Pulmonary artery endothelial cell (primary cell): ENCODE measurements around the gene MBD3L2B. TPM values are rescaled to one million over a fixed set of nuclear protein-coding genes. Genes with fewer than 3 reads are reported as not detected.
"Not testable (repeated sequence)": the region's sequence is repeated elsewhere in the genome, so short reads cannot be mapped to it uniquely, and the experiment has no call there.

Source experiments
- DNase-seq: peaks from one replicate; pipeline ENCODE4 v3.0.0-alpha.2; 2011; ENCODE audit warnings: low read depth, low spot score
- total RNA-seq: library from RNA; depleted of rRNA; stranded (reverse); fragments of >200 nt; gene quantifications from 2 replicates; pipeline ENCODE4 v1.2.3, GENCODE V29; 2014

MBD3L2B gene
- total RNA-seq = not detected in 2 replicates

GRCh38 chr19:7021331-7021730, at the start of gene MBD3L2B:
TSS of gene MBD3L2B (minus strand) at chr19:7021431. CDS start at chr19:7021397, 34 bp downstream.
- not testable (repeated sequence) for DNase-seq

DNA sequence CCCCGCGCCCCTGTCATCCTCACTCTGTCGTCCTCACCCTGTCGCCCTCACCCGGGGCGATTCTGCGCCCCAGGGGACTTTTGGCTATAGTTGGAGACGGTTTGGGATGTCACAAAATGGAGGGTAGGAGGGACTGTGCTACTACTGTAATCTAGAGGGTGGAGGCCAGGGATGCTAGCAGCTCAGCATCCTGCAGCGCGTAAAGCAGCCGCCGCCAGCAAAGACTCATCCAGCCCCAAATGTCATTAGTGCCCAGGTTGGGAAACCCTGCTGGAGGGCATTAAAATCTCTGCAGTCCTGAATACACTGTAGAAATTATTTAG, 48.6 kb upstream of the MBD3L2B start:
- DNase-seq = no peak

DNA sequence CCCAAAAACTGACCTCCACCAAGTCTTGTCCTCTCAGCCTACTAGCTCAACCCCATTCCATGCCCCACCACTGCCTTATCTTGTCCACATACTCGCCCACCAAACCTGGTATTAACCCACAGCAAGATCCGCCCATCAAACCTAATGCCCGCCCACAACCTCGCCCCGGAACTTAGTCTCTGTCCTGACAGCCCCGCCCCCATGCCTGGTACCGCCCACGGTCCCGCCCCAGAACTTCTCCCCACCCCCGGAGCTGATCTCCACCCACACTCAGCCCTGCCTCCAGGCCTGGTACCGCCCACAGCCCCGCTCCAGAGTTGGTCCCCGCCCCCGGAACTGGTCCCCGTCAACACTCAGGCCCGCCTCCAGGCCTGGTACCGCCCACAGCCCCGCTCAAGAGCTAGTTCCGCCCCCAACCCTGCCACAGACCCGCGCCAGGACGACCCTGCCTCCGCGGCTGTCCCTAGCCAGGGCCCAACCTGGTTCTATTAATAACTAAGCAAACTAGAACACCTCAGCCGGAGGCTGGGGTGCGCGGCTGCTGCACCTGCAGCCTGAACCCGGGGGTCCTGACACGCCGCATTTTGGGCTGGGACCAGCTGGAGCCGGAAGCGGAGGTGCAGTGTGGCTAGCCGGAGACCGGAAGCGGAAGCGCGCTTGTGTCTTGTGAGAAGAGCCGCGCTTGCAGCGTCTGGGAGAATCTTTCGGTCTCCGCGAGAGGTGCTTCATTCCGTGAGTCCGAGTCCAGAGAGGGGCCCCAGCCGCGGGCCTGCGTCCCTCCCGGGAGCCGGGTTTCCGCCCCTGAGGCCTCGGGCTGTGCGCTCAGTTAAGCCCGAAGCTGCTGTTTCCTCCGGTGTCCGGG, 48.0 kb upstream of the MBD3L2B start, which contains the start of gene ZNF557:
TSS of gene ZNF557 (plus strand) at position 662 of the 862 bp plus-strand sequence. CDS start 5,372 bp downstream, outside the sequence.
- DNase-seq = peak; percentile 87

DNA sequence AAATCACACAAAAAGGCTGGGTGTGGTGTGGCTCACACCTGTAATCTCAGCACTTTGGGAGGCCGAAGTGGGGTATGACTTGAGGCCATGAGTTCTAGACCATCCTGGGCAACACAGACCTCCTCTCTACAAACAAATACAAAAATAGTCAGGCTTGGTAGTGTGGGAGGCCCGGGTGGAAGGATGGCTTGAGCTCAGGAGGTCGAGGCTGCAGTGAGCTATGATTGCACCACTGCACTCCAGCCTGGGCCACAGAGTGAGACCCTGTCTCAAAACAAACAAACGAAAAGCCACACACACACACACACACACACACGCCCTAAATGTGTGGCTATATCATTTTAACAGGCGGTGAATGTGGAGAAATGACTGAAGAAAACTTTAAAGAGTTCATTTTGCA, 47.4 kb upstream of the MBD3L2B start:
- DNase-seq = no peak

DNA sequence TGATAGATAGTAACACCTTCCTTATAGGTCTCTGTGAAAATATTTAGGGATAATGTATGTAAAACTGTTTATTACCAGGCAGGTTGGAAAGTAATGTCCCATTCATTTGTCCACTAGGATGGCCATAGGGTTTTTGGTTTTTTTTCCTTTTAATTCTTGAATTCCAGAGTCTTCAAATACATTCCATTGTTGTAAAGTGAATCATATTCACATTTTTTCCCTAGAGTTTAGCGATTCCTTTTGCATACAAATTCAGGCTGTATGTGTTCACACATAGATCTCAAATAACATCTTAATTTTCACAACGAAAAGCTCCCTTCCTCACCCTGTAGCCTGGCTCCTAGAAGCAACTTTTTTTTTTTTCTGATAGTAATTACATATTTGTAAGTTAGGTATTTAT, 46.5 kb upstream of the MBD3L2B start:
- DNase-seq = no peak

- DNase-seq = not testable (repeated sequence)
These were observed 45.9 kb upstream of the MBD3L2B start for GRCh38 chr19:7067122-7067521.

DNA sequence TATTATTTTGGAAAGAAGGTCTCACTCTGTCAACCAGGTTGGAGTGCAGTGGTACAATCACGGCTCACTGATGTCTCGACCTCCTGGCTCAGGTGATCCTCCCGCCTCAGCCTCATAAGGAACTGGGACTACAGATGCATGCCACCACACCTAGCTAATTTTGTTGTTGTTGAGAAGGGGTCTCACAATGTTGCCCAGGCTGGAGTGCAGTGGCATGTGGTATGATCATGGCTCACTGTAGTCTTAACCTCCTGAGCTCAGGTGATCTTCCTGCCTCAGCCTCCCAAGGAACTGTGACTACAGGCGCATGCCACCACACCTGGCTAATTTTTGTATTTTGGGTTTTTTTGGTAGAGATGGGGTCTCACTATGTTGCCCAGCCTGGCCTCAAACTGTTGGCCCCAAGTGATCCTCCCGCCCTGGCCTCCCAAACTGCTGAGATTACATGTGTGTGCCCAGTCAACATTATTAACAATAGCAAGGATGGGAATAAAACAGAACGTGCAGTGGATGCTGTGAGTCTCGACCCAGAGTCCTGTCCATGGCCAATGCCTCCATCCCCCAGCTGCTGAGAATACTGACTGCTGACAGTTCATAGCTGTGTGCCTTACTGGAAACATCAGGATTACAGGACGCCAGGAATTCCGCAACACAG, 42.7 kb upstream of the MBD3L2B start:
- DNase-seq = no peak

- no peak for DNase-seq
These were observed 42.1 kb upstream of the MBD3L2B start for GRCh38 chr19:7063339-7063738.

DNA sequence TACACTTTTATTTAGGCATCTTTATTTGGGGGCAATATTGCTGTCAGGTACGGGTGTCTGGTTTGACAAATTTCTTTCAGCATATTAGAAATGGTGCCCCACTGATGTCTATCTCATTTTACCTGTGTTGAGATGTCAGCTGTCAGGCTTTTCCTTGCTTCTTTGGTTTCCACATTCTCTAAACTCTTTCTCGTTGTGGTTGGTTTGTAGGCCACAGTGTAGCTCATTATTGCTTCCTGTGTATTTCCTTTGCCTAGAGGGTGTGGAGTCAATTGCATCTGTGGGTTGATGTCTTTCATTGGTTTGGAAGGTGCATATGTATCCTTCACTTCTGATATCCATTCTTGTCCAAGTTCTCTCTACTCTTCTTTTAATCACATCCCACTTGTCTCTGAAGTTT, 38.7 kb upstream of the MBD3L2B start:
- not testable (repeated sequence) for DNase-seq

DNA sequence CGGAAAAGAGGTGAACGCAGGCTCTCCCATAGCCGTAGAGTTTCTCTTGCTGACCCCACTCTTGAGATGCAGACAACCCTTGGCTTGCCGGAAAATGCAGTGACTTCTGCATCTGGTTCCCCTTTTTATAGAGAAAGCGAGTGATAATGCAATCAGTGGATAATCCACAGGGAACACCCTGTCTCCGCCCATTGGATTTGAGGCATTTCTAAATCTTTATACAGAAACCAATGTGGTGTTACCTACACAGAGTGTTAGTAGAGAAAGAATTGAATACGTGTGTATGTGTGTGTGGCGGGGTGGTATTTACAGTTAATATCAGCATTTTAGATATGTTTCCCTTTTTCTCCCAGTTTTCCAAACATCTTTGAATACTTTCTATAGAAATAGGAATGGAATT, 37.3 kb upstream of the MBD3L2B start, which contains the start of gene MBD3L3:
TSS of gene MBD3L3 (minus strand) at position 101 of the 400 bp plus-strand sequence. CDS start at position 30, 71 bp downstream.
- not testable (repeated sequence) for DNase-seq

- not testable (repeated sequence) for DNase-seq
These were observed 35.1 kb upstream of the MBD3L2B start for GRCh38 chr19:7056371-7056770.

DNA sequence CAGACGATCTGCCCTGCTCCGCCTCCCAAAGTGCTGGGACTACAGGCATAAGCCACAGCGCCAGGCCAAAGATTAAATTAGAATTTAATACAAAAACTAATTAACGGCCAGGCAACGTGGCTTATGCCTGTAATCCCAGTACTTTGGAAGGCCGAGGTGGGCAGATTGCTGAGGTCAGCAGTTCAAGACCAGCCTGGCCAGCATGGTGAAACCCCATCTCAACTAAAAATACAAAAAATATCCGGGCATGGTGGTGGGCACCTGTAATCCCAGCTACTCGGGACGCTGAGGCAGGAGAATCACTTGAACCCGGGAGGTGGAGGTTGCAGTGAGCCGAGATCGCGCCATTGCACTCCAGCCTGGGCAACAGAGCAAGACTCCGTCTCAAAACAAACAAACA, 34.4 kb upstream of the MBD3L2B start:
- DNase-seq = not testable (repeated sequence)

- not testable (repeated sequence) for DNase-seq
These were observed 33.6 kb upstream of the MBD3L2B start for GRCh38 chr19:7054635-7055368.

DNA sequence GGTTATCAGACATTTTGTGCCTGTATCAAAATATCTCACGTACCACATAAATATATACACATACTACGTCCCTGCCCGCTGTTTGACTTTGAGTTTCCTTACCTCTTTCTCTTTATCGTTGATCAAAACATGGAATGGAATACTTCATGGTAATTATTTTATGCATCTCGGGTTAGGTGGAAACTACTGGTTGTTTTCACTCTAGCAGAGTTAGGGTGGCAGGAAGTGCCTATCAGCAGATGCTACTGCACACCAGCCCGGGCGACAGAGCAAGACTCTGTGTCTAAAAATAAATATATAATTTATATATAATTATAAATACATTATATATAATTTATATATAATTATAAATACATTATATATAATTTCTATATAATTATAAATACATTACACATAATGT, 31.7 kb upstream of the MBD3L2B start:
- DNase-seq = not testable (repeated sequence)

DNA sequence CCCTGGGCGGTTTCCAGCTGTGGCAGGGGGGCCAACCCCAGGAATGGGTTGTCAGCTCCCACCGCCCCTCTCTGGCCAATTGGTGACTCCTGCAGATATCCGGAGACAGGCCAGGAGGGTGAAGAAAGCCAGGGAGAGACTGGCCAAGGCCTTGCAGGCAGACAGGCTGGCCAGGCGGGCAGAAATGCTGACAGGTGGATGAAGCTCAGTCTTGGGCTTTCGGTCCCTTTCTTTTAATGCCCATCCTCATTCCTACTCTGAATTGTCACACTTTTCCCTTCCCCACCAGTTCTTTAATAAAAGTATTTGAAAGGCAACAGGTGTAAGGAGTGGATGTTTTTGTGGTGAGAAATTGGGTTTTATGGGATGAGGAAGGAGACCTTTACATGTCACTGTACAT, 30.2 kb upstream of the MBD3L2B start:
- not testable (repeated sequence) for DNase-seq

DNA sequence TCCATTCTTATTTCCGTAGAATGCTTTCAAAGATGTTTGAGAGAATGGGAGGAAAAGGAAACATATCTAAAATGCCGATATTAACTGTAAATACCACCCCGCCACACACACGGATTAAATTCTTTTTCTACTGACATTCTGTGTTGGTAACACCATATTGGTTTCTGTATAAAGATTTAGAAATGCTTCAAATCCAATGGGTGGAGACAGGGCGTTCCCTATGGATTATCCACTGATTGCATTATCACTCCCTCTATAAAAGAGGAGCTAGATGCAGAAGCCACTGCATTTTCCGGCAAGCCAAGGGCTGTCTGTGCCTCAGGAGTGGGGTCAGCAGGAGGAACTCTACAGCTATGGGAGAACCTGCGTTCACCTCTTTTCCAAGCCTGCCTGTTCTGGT, 27.8 kb upstream of the MBD3L2B start, which contains the start of gene MBD3L2:
TSS of gene MBD3L2 (plus strand) at position 301 of the 400 bp plus-strand sequence. CDS start at position 354, 53 bp downstream.
- not testable (repeated sequence) for DNase-seq

- not testable (repeated sequence) for DNase-seq
These were observed 20.3 kb upstream of the MBD3L2B start for GRCh38 chr19:7041563-7041962.

DNA sequence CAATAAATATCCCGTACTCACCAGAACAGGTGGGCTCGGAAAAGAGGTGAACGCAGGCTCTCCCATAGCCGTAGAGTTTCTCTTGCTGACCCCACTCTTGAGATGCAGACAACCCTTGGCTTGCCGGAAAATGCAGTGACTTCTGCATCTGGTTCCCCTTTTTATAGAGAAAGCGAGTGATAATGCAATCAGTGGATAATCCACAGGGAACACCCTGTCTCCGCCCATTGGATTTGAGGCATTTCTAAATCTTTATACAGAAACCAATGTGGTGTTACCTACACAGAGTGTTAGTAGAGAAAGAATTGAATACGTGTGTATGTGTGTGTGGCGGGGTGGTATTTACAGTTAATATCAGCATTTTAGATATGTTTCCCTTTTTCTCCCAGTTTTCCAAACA, 18.8 kb upstream of the MBD3L2B start, which contains the start of gene MBD3L4:
TSS of gene MBD3L4 (minus strand) at position 101 of the 400 bp plus-strand sequence. CDS start at position 66, 35 bp downstream.
- DNase-seq = not testable (repeated sequence)

- not testable (repeated sequence) for DNase-seq
These were observed 9.0 kb upstream of the MBD3L2B start, which contains the start of gene MBD3L5 for GRCh38 chr19:7030278-7030677. TSS of gene MBD3L5 (plus strand) at chr19:7030578. CDS start at chr19:7030612, 34 bp downstream.

GRCh38 chr19:7028790-7029189, 7.6 kb upstream of the MBD3L2B start:
- not testable (repeated sequence) for DNase-seq

- DNase-seq = no peak
These were observed 2.4 kb downstream of the MBD3L2B start for GRCh38 chr19:7018828-7019227.
